Measurements from ENCODE around the gene CCNL1. TPM values are rescaled to one million over a fixed set of nuclear protein-coding genes. Genes with fewer than 3 reads are reported as not detected.

CCNL1 gene
- total and polyA plus RNA-seq, 2 of the 8 experiments (the other 6 are each of a cell fraction or from before 2014, with no cell fraction given): 64.5 to 68.6 TPM

DNA sequence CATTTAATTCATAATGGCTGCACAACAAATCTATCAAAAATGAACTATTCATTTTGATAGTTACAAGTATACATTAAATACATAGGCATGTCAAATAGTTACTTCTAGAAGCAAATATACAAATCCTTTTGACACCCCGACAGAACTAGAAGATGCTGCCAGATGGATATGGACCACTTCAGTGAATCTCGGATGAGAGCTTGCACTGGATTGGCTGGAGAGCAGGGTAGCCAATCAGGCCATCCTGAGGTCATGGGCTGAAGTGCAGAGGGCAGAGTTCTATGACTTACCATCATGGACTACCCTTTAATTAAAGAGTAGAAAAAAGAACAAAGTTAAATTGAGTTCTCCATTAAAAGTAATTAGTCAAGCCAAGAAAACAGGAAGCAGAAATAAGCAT is 8.3 kb downstream of the CCNL1 start:
- H4K20me1 ChIP-seq (replicated peaks in 1 of 2; ENCODE audit: control insufficient read depth in 1 of 2, insufficient read depth in 2 of 2, low read length in 2 of 2): peaks cover 9 to 18% of the 10 kb centered on the region in 2 experiments
- no peak overlapping the region for H4K91ac ChIP-seq (replicated peaks; ENCODE audit: insufficient read length, low read length)
- H2AK5ac ChIP-seq (ENCODE audit: low read depth, low read length): no peak overlapping the region

More for the DNA sequence above, 8.3 kb downstream of the CCNL1 start:
- CTCF ChIA-PET (ENCODE audit: partially characterized antibody): interaction anchor here (1.2 kb wide), 1 partner anchor 20 kb away, joined by 3 read pairs; no protein-coding TSS in a partner anchor
- H2BK20ac ChIP-seq (ENCODE audit: low read length): no peak overlapping the region
- POLR2A ChIA-PET (ENCODE audit: partially characterized antibody): interaction anchor here (1.2 to 6.1 kb wide), 4 partner anchors 8 to 23 kb away, joined by 3 to 43 read pairs (median 11); partner anchors contain the start of gene CCNL1
- H2BK120ac ChIP-seq (replicated peaks; ENCODE audit: low read depth, low read length): no peak overlapping the region
- no peaks in the 10 kb centered on the region for H3K9me3 ChIP-seq (ENCODE audit: insufficient read depth in 2 of 2, low read depth in 1 of 2, low read length in 1 of 2)
- H3K4me1 ChIP-seq (replicated peaks in 1 of 4; ENCODE audit: control insufficient read depth in 3 of 4, insufficient read depth in 4 of 4, low read length in 3 of 4): no peaks in the 10 kb centered on the region
- FAIRE-seq (no peak), DNase-seq (ENCODE audit: low read depth in 1 of 2, low spot score in 2 of 2) (no peak)
- WGBS, 2 experiments (ENCODE audit: extremely low coverage in 1 of 2, insufficient coverage in 1 of 2, insufficient read length in 1 of 2, insufficient replicate concordance in 2 of 2, low coverage in 1 of 2, low lambda C conversion rate in 2 of 2, missing lambda C conversion rate in 1 of 2): 98% methylated on average over 2 of the region's 2 CpGs; no CpG with 5 or more reads in 1 of the 2 experiments
- no peak for TF ChIP-seq SP4 (IDR thresholded peaks at IDR 0.05; ENCODE audit: low read length)
- TF ChIP-seq POLR2AphosphoS5 (IDR thresholded peaks at IDR 0.05; ENCODE audit: low read depth, low read length): peak; percentile 28; the same call in 1 of the 2 replicates
- H3K4me2 ChIP-seq (ENCODE audit: insufficient read depth in 1 of 2, low read depth in 2 of 2, low read length in 2 of 2): no peak overlapping the region
- H3K56ac ChIP-seq (replicated peaks; ENCODE audit: insufficient read length, low read depth, low read length): no peak overlapping the region
- no peak overlapping the region for H2BK12ac ChIP-seq (ENCODE audit: low read depth, low read length)
- H3K18ac ChIP-seq (ENCODE audit: extremely low read depth, low read length): no peak overlapping the region
- no peak overlapping the region for H3K23ac ChIP-seq (ENCODE audit: insufficient read length)
- H3K27ac ChIP-seq (ENCODE audit: low read depth, low read length): no peak overlapping the region
- no peak overlapping the region for H3K14ac ChIP-seq (ENCODE audit: insufficient read length)
- no peak overlapping the region for H3K4ac ChIP-seq (replicated peaks; ENCODE audit: insufficient read length, low read depth, low read length)
- no peaks in the 10 kb centered on the region for H3K23me2 ChIP-seq (ENCODE audit: low read depth, low read length)
- H2BK5ac ChIP-seq (ENCODE audit: low read depth, low read length): no peak overlapping the region
- peaks cover 0 to 45% of the 10 kb centered on the region in 2 experiments; a peak in 3 of 4 replicates for H3K79me2 ChIP-seq (ENCODE audit: control insufficient read depth in 1 of 2, insufficient read depth in 2 of 2, low read length in 2 of 2)
- no peak overlapping the region for H4K5ac ChIP-seq (ENCODE audit: insufficient read length, low read depth, low read length)
- H3K9ac ChIP-seq (replicated peaks in 1 of 4; ENCODE audit: extremely low read depth in 1 of 4, low read depth in 3 of 4, low read length in 3 of 4): no peak overlapping the region
- H3K27me3 ChIP-seq (replicated peaks in 1 of 4; ENCODE audit: control insufficient read depth in 3 of 4, extremely low read depth in 1 of 4, insufficient read depth in 3 of 4, low read length in 3 of 4): peaks cover 0 to 1% (median 0%) of the 10 kb centered on the region in 4 experiments; a peak in 1 of 7 replicates
- H2BK15ac ChIP-seq (ENCODE audit: low read length): no peak overlapping the region
- H3K36me3 ChIP-seq (ENCODE audit: control insufficient read depth in 2 of 4, insufficient read depth in 4 of 4, low read length in 3 of 4): peaks cover 31 to 100% (median 87%) of the 10 kb centered on the region in 4 experiments
- no peak overlapping the region for H3K4me3 ChIP-seq (ENCODE audit: extremely low read depth in 1 of 4, insufficient read depth in 2 of 4, low read depth in 3 of 4, low read length in 4 of 4)
- no peak overlapping the region for H4K8ac ChIP-seq (ENCODE audit: extremely low read depth, insufficient read depth, low read length)
- H2AFZ ChIP-seq (ENCODE audit: low read length): no peak overlapping the region
- no peaks in the 10 kb centered on the region for H3K79me1 ChIP-seq (ENCODE audit: low read depth, low read length)
